A549 (cell line): ENCODE results near the gene CASP6.

Experiments
- BHLHE40 ChIP-seq: IDR thresholded peaks from 2 replicates; pipeline ENCODE4 v1.6.1; 2012; ENCODE audit warnings: low read depth, low read length, inconsistent platforms
- CHD4 ChIP-seq: fragments of 200-600 bp; sonication (generic); IDR thresholded peaks from 2 replicates; pipeline ENCODE4 v1.6.1; 2016; ENCODE audit warnings: antibody characterized with exemption, mild to moderate bottlenecking, borderline replicate concordance
- EP300 ChIP-seq, 2 experiments: fragments of >200 bp; sonication (Bioruptor Twin); formaldehyde crosslinking; IDR thresholded peaks; 2 replicates in 1 of 2; 3 replicates in 1 of 2; pipeline ENCODE4 v1.6.1; 2016 to 2017
- HOXB13 ChIP-seq: fragments of 250-450 bp; sonication (Bioruptor Pico); IDR thresholded peaks from 2 replicates; pipeline ENCODE4 v1.5.0; 2020; ENCODE audit warnings: low read depth, mild to moderate bottlenecking, moderate library complexity
- KDM5A ChIP-seq: fragments of 200-600 bp; sonication (generic); IDR thresholded peaks from 2 replicates; pipeline ENCODE4 v1.6.1; 2016; ENCODE audit warnings: antibody characterized with exemption, mild to moderate bottlenecking
- POLR2A ChIP-seq: IDR thresholded peaks from 2 replicates; pipeline ENCODE4 v1.6.1; 2012; ENCODE audit warnings: mild to moderate bottlenecking, low read length
- RCOR1 ChIP-seq: fragments of 150-350 bp; IDR thresholded peaks from 2 replicates; pipeline ENCODE4 v1.6.1; 2014; ENCODE audit warnings: antibody characterized with exemption, low read length, low read depth
- TF ChIP-seq, protein P1 (sequence below): fragments of 150-350 bp; IDR thresholded peaks from 2 replicates; pipeline ENCODE4 v1.6.1; 2014; ENCODE audit warnings: low read depth, mild to moderate bottlenecking, low read length
- TF ChIP-seq, protein P2 (sequence below): fragments of >200 bp; sonication (Bioruptor Twin); formaldehyde crosslinking; IDR thresholded peaks from 3 replicates; pipeline ENCODE4 v1.5.1; 2016
- TF ChIP-seq, protein P3 (sequence below): IDR thresholded peaks from 2 replicates; pipeline ENCODE4 v1.6.1; 2012; ENCODE audit warnings: low read depth, borderline replicate concordance
- TF ChIP-seq, protein P4 (sequence below): IDR thresholded peaks from 2 replicates; pipeline ENCODE4 v1.6.1; 2012

DNA sequence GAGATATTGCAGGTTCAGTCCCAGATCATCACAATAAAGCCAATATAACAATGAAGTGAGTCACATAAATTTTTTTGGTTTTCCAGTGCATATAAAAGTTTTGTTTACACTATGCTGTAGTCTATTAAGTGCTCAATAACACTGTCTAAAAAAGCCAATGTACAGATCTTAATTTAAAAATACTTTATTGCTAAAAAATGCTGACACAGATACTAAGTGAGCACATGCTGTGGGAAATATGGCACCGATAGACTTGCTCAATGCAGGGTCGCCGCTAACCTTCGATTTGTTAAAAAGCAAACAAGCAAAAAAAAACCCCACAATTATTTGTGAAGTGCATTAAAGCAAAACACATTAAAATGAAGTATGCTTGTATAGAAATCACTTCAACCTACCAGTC is 16.4 kb upstream of the CASP6 start:
- TF ChIP-seq EP300 (IDR thresholded peaks at IDR 0.05) = no peak
- no peak for TF ChIP-seq RCOR1
- TF ChIP-seq POLR2A = no peak
- TF ChIP-seq, protein P1, sequence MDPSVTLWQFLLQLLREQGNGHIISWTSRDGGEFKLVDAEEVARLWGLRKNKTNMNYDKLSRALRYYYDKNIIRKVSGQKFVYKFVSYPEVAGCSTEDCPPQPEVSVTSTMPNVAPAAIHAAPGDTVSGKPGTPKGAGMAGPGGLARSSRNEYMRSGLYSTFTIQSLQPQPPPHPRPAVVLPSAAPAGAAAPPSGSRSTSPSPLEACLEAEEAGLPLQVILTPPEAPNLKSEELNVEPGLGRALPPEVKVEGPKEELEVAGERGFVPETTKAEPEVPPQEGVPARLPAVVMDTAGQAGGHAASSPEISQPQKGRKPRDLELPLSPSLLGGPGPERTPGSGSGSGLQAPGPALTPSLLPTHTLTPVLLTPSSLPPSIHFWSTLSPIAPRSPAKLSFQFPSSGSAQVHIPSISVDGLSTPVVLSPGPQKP = no peak
- TF ChIP-seq, protein P2, sequence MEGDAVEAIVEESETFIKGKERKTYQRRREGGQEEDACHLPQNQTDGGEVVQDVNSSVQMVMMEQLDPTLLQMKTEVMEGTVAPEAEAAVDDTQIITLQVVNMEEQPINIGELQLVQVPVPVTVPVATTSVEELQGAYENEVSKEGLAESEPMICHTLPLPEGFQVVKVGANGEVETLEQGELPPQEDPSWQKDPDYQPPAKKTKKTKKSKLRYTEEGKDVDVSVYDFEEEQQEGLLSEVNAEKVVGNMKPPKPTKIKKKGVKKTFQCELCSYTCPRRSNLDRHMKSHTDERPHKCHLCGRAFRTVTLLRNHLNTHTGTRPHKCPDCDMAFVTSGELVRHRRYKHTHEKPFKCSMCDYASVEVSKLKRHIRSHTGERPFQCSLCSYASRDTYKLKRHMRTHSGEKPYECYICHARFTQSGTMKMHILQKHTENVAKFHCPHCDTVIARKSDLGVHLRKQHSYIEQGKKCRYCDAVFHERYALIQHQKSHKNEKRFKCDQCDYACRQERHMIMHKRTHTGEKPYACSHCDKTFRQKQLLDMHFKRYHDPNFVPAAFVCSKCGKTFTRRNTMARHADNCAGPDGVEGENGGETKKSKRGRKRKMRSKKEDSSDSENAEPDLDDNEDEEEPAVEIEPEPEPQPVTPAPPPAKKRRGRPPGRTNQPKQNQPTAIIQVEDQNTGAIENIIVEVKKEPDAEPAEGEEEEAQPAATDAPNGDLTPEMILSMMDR = no peak
- TF ChIP-seq HOXB13 = no peak
- TF ChIP-seq, protein P3, sequence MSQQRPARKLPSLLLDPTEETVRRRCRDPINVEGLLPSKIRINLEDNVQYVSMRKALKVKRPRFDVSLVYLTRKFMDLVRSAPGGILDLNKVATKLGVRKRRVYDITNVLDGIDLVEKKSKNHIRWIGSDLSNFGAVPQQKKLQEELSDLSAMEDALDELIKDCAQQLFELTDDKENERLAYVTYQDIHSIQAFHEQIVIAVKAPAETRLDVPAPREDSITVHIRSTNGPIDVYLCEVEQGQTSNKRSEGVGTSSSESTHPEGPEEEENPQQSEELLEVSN = no peak
- TF ChIP-seq, protein P4, sequence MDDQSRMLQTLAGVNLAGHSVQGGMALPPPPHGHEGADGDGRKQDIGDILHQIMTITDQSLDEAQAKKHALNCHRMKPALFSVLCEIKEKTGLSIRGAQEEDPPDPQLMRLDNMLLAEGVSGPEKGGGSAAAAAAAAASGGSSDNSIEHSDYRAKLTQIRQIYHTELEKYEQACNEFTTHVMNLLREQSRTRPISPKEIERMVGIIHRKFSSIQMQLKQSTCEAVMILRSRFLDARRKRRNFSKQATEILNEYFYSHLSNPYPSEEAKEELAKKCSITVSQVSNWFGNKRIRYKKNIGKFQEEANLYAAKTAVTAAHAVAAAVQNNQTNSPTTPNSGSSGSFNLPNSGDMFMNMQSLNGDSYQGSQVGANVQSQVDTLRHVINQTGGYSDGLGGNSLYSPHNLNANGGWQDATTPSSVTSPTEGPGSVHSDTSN = no peak
- no peak for TF ChIP-seq BHLHE40
- TF ChIP-seq KDM5A = no peak
- TF ChIP-seq CHD4 = no peak
